NCI-H2196 treated with DMSO at 0.1 percent for 48 hours (cell line): Measurements from ENCODE around the gene NCMAP.
"Not testable (repeated sequence)": the region's sequence is repeated elsewhere in the genome, so short reads cannot be mapped to it uniquely, and the experiment has no call there.

ENCODE experiments used
- DNase-seq: peaks from one replicate; lab custom pipeline; 2025; ENCODE audit not compliant: unreplicated experiment; lab: John Stamatoyannopoulos, UW

The NCMAP gene

DNA sequence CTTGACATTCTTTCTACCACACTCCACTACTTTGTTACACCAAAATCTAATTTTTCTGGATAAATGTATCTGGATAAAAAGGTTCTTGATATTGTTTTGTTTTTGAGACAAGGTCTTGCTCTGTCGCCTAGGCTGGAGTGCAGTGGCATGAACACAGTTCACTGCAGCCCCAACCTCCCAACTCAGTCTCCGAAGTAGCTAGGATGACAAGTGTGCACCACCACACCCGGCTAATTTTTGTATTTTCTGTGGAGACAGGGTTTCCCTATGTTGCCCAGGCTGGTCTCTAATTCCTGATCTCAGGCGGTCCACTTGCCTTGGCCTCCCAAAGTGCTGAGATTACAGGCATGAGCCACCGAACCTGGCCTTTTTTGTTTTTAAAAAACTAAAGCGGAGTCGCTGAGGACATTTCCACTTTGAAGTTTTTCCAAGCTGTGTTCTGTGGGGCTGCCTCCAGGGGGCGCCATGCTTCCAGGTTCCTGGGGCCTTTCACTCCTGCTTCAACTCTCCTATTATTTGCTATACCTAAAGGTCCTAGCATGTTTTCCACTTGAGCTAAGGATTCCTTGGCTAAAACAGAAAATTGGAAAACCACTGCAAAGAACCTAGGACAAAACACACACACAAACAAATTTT lies 14.1 kb upstream of the NCMAP start:
- DNase-seq: no peak

DNA sequence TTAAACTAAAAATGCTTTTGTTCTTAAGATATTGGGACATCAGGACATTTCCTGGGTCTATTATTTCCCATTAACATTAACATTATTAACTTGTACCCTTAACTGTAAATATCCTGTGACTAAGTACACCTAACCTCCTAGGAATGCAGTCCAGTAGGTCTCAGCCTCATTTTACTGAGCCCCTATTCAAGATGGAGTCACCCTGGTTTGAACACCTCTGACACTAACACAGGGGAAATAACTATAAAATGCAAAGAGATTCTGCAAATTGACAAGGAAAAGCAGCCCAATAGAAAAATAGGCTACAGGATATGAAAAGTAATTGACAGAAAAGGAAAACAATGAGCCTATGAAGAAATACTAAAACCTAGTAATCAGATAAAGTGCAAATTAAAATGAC lies 11.6 kb upstream of the NCMAP start:
- no peak for DNase-seq

DNA sequence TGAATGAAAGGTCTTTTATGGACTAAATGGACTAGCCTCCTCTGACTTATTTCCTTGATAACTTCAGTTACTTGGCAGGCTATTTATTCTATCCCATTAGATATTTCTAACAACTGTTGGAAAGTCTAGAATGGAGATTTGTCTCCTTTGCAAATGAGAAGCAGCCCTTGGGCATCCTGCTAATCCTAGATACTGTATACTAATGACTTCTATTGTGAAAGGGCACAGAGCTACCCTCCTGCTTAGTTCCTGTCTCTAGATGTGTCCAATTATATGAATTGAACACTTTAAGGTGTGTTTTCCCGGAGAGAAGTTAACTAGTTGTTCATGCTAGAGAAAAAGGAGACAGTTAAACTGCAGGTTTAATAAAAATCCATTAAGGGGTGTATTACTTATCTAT lies 10.2 kb upstream of the NCMAP start:
- DNase-seq: no peak

DNA sequence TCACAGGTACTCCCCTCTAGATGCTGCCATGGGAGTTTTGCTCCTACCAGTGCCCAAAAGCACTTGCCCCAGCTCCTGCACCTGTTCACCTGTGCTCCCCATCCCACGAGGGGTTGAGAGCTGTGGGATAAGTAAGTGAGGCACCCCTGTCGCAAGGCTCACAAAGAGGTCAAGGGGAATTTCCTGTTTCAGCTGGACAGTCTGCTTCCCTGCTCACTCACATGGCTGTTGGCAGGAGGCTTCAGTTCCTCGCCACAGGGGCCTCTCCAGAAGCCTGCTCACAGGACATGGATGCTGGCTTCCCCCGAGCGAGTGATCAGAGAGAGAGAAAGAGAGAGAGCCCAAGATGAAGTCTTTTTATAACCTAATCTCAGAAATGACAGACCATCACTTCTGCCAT lies 8.7 kb upstream of the NCMAP start:
- DNase-seq: no peak

DNA sequence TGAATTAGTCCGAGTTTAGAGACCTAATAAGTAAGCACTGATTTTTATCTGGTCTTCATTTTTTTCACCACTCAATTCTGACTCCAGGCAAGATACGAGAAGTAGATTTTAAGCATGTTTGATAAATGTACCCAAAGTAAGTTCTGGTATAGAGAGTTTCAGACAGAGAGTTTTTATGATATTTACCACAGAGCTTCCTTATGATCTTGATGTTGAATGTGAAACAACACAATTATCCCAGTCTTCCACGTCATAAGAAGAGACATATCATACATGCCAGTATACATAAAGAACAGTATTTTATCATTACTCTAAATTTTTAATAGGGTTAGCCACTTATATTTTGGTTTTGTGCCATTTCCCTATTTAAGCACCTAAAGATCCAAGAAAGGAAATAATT lies 7.8 kb upstream of the NCMAP start:
- no peak for DNase-seq

DNA sequence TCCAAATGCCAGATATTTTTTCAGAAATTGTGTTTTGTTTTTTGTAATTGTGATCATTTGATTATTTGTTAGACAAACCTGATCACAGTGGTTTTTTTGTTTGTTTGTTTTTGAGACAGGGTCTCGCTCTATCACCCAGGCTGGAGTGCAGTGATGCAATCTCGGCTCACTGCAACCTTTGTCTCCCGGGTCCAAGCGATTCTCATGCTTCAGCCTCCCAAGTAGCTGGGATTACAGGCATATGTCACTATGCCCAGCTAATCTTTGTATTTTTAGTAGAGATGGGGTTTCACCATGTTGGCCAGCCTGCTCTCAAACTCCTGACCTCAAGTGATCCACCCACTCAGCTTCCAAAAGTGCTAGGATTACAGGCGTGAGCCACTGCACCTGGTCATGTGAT lies 6.7 kb upstream of the NCMAP start:
- not testable (repeated sequence) for DNase-seq

DNA sequence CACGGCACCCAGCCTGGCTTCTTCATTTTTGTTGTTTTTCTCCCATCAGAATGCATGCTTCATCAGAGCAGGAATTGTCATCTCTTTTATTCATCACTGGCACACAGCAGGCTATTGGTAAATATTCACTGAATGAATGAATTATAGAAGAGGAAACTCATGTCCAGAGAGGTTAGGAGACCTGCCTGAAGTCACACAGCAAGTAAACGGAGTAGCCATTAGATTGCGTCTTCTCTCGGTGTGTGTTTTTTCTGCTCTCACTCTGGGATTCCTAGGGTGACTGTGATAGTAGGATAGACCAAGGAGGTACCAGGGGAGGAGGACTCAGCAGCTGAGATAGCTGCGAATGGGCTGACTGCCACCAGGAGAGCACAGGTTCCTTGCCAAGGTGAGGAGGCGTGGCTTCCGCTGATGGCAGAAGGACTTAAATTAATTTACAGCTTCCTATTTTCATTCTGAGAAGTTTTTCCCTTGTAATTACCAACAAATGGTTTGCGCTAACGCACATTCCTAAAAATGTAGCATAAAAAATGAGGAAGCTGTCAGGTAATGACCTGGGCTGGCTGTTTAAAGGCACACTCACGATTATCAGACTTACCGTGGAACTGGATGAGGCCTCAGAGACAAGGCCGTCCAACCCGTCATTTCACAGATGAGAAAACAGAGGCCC lies 4.5 kb upstream of the NCMAP start:
- DNase-seq: no peak

DNA sequence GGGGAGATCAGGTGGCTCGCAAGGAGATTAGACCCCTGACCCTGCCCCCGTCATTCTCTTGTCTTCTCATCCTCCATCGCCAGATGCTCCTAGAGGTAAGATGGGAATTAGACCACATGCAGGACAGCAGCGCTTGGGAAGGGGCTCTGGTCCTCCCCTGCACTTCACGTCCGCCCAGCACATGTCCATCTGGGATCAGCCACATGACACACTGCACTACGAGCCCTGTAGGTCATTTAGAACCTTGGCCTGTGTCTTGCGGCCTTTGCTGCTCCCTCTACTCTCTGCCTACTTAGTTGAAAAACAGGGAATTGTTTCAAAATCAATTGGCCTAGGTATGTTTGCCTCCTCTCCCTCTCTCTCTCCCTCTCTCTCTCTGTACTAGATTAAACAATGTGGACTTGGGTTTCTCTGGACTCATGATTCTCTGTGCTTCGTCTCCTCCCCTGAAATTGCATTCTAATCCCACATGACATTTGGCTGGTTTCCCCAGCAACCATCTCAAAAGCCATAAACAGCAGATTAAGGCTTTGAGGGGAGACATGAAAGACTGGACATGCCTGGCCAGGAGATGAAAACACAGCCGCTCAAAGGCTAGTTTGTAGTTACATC lies 3.8 kb upstream of the NCMAP start:
- no peak for DNase-seq

DNA sequence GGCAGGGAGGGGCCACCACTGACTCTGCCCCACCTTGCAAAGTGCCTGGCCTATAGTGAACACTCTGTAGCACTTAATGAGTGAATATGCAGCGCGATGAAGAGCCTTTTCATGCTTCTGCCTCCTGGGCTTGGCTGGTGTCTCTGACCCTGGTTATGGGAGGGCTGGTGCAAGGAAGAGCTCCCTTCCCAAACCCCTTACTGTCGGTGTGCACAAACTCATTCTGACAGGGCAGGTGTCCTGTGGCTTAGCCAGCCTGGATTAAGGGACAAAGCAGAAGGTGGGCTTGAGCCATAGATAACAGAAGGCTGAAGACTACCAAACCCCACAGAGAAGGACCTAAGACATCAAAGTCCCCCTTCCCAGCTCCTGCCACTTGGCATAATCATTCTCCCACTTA lies 2.0 kb upstream of the NCMAP start:
- DNase-seq: no peak

DNA sequence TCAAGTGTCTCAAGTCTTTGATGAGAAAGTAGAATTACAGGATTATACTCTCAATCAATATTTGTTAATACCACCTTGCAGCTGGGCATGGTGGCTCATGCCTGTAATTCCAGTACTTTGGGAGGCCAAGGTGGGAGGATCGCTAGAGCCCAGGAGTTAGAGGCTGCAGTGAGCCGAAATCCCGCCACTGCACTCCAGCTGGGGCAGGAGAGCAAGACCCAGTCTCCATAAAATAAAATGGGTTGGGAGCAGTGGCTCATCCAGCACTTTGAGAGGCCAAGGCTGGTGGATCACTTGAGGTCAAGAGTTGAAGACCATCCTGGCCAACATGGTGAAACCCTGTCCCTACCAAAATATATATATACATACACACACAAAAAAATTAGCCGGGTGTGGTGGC lies 1.2 kb upstream of the NCMAP start:
- no peak for DNase-seq

DNA sequence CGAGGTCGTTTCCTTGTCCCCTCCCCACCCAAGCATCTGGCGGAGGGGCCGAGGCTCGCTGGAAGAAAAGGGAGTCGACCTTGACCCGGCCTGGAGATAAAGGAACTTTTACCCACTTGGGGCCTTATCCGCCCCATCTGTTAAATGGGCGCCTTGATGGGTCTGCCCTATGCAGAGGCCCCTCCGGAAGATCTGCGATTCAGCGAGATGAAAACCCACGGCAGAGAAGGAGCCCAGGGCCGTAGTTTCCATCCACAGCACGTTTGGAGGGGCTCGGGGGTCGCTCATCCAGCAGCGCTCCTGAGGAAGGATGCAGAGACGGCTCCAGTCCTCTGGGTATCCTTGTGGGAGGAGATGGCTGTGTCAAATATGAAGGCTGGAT lies 518 bp downstream of the NCMAP start:
- DNase-seq: no peak

DNA sequence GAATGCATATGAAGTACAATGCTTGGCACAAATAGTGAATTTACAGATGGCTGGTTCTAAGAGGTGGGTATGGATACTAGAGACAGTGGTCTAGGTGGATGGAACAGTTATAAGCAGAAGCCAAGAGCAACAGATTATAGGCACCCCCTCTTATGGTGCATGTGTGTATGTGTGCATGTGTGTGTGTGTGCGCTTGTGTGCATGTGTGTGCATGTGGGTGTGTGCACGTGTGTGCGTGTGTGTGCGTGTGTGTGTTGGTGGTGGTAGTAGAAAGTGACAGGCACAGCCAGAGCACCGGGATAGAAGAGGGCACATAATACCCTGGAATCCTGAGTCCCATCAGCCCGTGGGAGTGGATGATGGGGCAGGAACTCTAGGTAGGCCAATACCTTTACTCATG lies 1.3 kb downstream of the NCMAP start:
- DNase-seq: no peak

DNA sequence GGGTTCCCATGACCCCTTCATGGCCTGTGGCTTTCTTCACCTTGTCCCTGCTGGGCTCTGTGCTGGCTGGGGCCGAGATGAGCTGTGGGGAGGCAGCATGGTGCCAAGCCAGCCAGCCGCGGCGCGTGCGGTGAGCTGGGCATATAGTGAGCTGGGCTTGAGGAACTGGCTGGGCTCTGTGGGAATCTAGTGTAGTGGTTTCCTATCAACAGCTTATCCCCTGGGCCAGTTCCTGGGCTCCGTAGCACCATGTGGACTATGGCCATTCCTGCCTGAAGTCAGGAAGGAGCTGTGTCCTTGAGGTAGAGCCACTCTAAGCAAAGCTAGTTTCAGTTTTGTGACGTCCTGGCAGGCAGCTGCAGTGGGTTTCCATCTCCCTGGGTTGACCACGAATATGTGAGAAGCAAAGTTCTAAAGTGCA lies 1.8 kb downstream of the NCMAP start:
- no peak for DNase-seq

DNA sequence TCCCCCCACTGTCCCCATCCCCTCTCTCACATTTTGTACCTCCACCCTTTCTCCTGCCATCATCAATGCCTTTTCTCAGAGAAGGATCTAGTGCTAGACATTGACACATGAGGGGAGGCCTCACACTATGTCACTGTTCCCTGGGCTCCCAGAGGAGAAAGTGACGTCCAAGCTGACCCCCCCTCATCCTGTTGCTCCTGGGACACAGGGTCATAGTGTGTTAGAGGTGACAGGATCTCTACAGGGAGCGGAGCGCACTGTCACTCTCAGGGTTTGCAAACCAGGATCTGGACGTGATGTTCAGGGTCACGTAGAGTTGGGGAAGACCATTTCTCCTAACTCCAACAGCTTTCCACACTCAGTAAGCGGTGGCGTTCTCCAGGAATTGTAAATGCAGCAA lies 2.6 kb downstream of the NCMAP start:
- no peak for DNase-seq

DNA sequence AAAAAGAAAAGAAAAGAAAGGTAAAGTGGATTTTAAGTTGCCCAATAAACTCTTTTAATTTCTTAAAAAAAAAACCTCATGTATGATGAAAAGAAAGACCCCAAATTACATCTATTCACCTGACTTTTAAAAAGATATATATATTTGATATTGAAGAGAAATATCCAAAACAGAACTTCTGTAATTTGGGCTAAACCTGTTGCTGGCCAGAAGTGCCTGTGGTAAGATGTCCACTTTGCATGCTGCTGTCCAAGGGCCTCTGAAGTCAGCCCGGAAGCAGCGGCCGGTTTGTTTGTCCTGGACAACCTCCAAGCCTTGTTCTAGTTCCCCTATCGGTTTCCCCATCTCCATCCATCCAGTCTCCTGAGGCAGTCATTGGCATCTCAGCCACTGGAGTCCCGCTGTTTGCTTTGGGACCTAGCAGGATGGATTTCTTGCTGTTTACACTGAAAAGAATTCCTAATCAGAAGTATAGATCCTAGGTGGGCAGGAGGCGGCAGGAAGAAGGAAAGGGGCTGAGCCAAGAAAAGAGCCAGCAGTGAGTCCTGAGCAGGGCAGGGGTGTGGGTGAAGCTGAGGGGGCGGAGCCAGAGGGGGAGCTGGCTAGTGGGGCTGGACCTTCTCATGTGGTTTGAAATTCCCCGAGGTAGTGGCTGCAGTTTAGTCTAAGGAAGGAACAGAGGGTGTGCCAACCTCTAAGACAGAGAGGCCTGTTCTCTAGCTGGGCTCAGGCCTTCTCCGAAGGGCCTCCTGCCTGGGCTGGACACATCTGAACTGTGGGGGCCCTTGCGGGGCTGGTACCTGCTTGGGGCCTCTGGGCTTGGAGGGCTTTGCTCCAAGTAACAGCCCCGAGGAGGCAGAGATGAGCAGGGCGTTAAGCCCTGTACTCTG lies 3.3 kb downstream of the NCMAP start:
- peak; percentile 95 for DNase-seq

DNA sequence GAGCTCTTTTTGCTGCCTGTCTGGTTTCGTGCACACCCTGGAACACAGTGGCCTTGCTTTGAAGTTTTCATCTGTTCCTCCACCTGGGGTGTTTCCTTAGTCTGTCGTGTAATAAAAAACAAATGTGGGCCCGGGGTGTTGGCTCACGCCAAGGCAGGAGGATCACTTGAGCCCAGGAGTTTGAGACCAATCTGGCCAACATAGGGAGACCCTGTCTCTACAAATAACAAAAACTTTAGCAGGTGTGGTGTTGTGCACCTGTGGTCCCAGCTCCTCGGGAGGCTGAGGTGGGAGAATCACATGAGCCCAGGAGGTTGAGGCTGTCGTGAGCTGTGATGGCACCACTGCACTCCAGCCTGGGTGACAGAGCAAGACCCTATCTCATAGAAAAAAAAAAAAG lies 4.5 kb downstream of the NCMAP start:
- DNase-seq: no peak

DNA sequence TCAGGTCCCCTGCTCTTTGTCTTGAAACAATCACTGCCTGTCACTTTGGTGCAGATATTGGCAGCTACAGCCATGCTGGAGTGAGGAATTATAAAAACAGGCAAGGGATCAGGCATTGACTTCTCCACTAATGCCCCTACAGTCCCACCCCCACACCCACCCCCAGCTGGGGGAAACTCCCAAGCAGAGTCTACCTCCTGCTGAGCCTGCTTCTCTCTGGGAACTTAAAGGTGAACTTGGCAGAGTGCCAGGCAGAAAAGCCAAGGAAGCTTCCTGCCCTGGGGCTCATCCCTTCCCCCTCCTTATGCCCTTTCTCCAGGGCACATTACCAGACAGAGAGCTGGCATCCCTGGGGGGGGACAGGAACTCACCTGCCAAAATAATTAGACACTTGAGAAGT lies 6.7 kb downstream of the NCMAP start:
- DNase-seq: no peak

DNA sequence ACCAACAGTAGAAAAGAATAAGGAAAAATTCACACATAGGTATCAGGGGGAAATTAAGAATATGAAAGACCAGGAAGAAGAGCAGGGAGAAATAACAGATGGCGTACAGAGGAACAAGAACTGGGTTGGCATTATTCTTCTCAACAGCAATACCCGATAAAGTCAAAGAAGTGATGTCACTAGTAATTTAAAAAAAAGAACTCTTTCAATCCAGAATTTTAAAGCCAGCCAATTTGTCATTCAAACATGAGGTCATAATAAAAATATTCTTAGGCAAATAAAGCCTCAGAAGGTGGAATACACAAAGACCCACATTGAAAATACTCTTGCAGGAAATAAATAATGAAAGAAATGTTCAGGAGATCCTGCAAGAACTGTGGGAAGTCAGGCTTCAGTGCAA lies 8.8 kb downstream of the NCMAP start:
- no peak for DNase-seq

DNA sequence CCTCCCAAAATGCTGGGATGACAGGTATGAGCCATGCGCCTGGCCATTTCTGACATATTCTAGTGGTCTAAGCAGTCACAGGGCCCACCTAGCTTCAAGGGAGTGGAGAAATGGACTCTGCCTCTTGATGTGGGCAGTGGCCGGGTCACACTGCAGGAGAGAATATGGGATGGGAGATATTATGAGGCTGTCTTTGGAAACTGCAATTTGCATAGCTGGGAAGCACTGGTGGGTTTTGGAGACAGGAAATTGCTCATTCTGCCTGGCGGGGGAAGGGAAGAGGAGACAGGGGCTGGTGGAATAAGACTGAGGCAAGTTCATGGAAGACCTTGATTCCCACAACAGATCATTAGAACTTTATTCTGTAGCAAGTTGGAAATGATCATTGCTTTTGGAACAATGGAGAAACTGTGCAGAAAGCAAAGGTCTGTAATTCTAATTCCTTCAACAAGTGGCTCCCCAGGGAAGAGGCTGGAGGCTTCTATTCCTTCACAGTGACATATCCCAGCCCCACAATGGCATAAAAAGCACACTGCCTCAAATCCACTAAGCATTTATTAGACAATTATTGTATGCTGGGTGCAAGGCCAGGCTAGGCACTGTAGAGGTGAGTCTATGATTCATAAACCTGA lies 10.5 kb downstream of the NCMAP start:
- no peak for DNase-seq

DNA sequence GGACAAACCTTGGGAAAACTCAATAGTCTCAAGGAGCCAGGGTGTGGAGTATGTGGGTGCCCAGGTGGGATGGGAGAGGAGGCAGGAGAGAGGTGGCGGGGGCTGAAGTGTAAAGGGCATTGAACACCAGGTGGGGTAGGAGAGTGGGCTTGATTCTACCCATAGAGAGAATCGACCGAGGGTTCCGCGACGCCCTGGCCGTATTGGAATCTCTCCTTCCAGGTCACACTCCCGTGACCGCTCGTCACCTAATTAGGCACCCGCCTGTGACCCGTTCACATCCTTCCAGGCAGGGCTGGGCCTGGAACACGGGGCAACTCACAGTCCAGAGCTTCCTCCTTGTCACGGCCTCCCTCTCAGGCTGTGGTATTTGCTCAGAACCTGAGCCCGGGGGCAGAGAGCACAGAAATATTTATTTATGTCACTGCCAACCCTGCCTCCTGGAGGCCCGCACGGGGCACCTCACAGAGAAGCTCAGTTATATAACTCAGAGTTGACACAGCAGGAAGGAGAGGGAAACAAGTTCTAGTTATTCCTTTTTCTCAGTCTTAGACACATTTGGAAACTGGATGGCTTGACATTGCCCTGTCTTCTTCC lies 12.0 kb downstream of the NCMAP start:
- DNase-seq: no peak

DNA sequence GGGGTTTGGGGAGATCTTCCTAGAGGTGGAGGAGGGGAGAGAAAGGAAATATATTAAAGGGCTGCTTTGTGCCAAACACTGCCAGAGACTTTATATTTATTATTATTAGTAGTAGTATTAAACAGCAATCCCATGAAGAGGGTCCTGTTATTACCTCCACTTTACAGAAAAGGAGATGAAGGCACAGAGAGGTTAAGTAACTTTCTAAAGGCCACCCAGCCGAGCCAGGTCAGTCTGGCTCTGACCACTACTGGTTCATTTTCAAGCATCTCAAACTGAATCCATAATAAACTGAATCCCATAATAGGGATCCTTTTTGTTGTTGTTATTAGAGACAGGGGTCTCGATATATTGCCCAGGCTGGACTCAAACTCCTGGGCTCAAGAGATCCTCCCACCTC lies 12.6 kb downstream of the NCMAP start:
- no peak for DNase-seq
